Loucy (cell line): Measurements from ENCODE around the gene CLEC18A.

ENCODE experiments used
- EZH2phosphoT487 ChIP-seq: fragments of 200-600 bp; IDR thresholded peaks from 2 replicates; pipeline ENCODE4 v1.6.1; 2018; ENCODE audit warnings: antibody characterized with exemption, mild to moderate bottlenecking, moderate library complexity, borderline replicate concordance
- TF ChIP-seq, protein P1 (sequence below): fragments of 200-600 bp; sonication (generic); conservative IDR thresholded peaks from 2 replicates; pipeline ENCODE4 v1.5.1; 2014; ENCODE audit warnings: mild to moderate bottlenecking, antibody characterized with exemption, low read length

DNA sequence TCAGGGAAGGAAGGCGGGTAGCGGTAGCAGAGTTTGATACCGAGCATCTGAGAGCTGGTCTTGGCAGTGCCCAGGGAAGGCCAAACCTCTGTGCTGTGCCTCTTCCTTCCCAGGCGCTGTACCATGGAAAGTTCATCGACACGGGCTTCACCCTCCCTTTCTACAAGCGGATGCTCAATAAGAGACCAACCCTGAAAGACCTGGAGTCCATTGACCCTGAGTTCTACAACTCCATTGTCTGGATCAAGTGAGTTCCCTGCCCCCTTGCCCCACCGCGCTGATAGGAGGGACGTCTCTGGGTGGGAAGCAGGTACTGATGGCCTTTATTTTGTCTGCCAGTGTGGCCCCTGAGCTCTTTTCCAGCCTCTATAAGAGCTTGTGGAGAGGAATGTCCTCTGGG, 15.4 kb upstream of the CLEC18A start:
- TF ChIP-seq, protein P1, sequence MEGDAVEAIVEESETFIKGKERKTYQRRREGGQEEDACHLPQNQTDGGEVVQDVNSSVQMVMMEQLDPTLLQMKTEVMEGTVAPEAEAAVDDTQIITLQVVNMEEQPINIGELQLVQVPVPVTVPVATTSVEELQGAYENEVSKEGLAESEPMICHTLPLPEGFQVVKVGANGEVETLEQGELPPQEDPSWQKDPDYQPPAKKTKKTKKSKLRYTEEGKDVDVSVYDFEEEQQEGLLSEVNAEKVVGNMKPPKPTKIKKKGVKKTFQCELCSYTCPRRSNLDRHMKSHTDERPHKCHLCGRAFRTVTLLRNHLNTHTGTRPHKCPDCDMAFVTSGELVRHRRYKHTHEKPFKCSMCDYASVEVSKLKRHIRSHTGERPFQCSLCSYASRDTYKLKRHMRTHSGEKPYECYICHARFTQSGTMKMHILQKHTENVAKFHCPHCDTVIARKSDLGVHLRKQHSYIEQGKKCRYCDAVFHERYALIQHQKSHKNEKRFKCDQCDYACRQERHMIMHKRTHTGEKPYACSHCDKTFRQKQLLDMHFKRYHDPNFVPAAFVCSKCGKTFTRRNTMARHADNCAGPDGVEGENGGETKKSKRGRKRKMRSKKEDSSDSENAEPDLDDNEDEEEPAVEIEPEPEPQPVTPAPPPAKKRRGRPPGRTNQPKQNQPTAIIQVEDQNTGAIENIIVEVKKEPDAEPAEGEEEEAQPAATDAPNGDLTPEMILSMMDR = no peak
- no peak for TF ChIP-seq EZH2phosphoT487
